Keratinocyte (primary cell): ENCODE measurements around the gene CKAP2L.

ENCODE experiments used
- CTCF ChIP-seq, 3 experiments: IDR thresholded peaks in 1 of 3; conservative IDR thresholded peaks in 1 of 3; optimal IDR thresholded peaks in 1 of 3; 2 replicates in 2 of 3; 3 replicates in 1 of 3; pipeline versions ENCODE3 to v1.5.1; 2011; ENCODE audit warnings: low read length in 3 of 3, mild to moderate bottlenecking in 3 of 3, moderate library complexity in 2 of 3, control low read depth in 1 of 3, inconsistent platforms in 1 of 3; ENCODE audit not compliant: insufficient read depth in 2 of 3; ENCODE audit errors: extremely low read depth in 1 of 3
- EZH2 ChIP-seq: IDR thresholded peaks from one replicate; pipeline ENCODE4 v1.6.1; 2012; ENCODE audit warnings: inconsistent platforms, mild to moderate bottlenecking, low read length, moderate library complexity

GRCh38 chr2:112733456-112733855 lies 31.0 kb downstream of the CKAP2L start:
- TF ChIP-seq CTCF (optimal IDR thresholded peaks at IDR 0.05 in 1 of 3, IDR thresholded peaks at IDR 0.05 in 1 of 3, conservative IDR thresholded peaks at IDR 0.05 in 1 of 3; ENCODE audit: extremely low read depth in 1 of 3, insufficient read depth in 2 of 3, low read length in 3 of 3) (no peak), EZH2 (no peak)
